GM18858 (cell line): ENCODE measurements around the gene REEP6.
"Not testable (repeated sequence)": the region's sequence is repeated elsewhere in the genome, so short reads cannot be mapped to it uniquely, and the experiment has no call there.

Experiments used
- ATAC-seq: cut with Tn5 transposase; IDR thresholded peaks from one replicate; pipeline ENCODE4 v1.9.1; 2021; ENCODE audit not compliant: unreplicated experiment

REEP6 gene

DNA sequence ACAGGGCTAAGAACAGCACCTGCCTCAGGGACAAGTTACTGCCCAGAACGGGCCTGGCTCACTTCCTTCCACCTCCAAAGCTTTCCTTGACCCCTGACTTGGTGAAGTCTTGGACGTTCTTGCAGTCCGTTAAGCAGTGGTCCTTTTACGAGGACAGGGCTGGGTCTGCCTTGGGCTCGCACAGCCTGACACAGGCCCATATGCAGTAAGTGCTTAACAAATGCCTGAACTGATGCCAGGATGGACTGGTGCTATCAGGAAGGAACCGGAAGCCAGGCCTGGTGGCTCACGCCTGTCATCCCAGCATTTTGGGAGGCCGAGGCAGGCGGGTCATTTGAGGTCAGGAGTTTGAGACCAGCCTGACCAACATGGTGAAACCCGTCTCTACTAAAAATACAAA is 31.1 kb downstream of the REEP6 start:
- no peak for ATAC-seq

DNA sequence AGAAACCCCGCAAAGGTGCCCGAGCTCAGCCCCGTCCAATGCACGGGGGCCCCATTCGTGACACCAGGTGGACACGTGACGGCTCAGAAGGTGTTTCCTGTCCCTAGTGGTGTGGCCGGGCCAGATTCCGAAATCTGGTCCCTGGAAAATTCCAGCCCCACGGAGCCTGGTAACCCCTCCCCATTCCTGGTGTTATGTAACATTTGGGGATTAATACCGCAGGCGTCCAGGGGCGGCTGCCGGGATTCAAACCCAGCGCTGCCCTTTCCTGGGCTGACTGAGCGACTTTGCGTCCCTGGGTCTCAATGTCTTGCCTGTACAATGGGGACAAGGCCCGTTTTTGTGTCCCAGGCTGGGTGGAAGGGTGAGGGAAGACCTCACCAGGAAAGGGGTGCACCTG is 31.9 kb downstream of the REEP6 start:
- ATAC-seq, result no peak

DNA sequence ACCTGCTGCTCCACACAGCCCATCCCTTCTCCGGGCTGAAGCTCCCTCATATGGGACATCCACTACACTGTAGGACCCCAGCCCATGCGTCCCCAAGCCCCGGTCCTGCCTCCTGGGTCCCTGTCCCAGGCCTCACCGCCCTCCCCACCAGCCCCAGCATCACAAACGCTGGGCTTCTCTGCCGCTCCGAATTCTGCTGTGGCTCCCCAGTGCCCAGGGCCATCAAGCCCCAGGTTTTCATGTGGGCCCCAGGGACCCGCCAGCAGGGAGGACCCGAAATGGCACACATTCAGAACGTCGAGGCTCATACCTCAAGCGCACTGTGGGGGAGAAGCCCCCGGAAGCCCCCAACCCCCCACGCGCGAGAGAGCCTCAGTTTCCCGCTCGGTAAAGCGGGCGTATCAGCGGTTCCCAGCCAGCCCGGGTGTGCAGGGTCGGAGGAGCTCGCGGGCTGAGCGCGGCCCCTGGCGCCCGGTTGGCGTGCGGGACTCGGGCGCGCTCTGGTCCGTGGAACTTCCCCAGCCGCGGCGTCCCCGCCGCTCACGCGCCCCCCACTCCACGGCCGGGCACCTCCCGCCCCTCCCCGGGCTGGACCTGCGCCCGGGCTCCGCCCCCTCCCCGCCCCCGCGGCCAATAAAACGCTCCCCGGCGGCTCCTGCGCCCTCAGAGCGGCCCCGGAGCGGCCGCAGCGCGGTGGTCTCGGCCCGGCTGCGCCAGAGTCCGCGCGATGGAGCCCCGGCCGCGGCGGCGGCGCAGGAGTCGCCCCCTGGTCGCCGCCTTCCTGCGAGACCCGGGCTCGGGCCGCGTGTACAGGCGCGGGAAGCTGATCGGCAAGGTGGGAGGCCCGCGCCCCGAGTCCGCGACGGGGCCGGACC is 32.7 kb downstream of the REEP6 start, which contains the start of gene PLK5:
PLK5 (plus strand) TSS at position 666 of the 875 bp plus-strand sequence. CDS start 2,920 bp downstream, outside the sequence.
- ATAC-seq, result no peak

DNA sequence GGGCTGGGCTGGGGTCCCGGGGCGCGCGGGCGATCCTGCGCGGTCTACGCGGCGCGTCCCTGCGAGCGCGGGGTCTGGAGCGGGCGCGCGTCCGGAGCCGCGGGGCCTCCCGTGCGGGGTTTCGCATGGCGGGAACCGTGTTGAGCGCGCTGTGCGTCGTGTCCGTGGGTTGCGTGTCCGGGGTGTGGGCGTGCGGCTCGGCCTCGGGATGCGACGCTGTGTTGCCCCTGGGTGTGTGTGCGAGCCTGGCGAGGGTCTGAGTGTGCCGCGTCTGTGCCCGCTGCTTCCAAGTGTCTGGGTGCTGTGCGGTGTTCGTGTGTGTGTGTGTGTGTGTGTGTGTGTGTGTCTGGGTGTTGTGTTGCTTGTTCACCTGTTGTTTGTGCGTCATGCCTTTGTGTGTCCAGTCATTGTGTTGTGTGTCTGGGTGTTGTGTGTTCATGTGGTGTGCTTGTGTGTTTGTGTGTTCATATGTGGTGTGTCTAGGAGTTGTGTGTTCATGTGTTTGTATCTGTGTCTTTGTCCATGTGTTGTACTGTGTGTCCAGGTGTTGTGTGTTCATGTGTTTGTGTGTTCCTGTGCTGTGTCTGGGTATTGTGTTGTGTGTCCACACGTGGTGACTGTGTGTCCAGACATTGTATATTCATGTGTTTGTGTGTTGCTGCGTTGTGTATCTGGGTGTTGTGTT is 33.4 kb downstream of the REEP6 start:
- no peak for ATAC-seq

DNA sequence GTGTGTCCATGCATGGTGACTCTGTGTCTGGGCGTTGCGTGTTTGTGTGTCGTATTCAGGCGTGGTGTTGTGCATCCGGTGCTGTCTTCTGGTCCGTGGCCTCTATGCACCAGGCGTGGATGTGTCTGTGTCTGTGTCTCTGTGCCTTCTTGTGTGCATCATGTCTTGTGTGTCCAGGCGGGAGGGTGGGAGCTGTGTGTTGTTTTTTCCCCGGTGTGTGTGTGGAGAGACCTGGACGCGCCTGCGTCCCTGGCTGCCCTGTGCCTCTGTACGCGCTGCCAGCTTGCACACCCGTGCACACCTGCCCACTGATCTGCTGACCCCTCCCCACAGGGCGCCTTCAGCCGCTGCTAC is 34.0 kb downstream of the REEP6 start:
- no peak for ATAC-seq

DNA sequence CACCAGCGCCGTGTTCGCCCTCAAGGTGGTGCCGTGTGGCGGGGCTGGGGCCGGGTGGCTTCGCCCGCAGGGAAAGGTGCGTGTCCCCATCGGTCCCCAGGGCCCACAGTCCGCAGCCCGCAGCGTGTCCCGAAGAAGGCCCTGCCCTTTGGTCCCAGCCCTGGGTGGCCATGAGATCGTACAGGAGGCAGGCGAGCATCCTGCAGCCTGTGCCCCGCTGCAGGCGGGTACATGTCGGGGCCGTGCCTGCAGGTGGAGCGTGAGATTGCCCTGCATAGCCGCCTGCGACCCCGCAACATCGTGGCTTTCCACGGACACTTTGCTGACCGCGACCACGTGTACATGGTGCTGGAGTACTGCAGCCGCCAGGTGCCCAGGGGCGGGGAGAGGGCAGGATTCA is 34.4 kb downstream of the REEP6 start:
- no peak for ATAC-seq

DNA sequence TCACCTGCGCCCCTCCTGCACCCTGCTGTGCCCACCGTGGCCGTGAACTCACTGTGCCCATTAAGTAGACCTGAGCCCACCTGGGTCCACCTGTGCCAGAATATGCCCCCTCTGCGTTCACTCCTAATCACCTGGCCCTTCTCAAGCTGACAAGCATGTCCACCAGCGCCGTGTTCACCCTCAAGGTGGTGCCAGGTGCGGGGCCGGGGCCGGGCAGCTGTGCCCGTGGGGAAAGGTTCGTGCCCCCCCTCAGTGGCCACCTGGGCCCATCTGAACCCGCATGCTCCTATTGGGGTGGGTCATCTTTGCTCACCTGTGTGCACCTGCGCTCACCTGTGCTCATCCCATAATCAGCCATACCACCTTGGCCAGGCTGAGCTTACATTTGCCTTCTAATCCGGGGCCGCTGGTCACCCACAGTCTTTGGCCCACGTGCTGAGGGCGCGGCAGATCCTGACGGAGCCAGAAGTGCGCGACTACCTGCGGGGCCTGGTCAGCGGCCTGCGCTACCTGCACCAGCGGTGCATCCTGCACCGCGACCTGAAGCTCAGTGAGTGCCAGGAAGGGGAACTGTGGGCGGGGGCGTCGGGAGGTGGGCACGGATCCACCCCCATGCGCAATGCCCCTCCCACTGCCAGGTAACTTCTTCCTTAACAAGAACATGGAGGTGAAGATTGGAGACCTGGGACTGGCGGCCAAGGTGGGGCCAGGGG is 35.2 kb downstream of the REEP6 start:
- ATAC-seq, result no peak

DNA sequence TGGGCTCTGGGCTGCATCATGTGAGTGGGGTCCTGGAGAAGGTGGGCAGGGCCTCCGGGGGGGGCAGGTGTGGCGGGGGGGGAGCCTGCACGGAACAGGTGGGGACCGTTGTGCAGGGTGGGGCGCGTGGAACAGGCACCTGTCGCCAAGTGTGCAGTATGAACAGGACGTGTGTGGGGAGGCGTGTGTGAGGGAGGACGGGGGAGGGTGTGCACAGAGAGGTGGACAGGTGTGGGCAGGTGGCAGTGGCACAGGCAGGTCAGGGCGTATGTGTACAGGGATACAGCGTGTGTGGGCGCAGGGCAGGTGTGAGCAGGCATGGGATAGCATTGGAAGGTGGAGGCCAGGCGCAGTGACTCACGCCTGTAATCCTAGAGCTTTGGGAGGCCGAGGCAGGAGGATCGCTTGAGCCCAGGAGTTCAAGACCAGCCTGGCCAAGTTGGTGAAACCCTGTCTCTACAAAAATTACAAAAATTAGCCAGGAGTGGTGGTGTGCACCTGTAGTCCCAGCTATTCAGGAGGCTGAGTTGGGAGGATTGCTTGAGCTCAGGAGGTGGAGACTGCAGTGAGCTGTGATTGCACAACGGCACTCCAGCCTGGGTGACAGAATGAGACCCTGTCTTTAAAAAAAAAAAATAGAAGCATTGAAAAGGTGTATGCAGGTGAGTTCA is 36.1 kb downstream of the REEP6 start:
- no peak for ATAC-seq

DNA sequence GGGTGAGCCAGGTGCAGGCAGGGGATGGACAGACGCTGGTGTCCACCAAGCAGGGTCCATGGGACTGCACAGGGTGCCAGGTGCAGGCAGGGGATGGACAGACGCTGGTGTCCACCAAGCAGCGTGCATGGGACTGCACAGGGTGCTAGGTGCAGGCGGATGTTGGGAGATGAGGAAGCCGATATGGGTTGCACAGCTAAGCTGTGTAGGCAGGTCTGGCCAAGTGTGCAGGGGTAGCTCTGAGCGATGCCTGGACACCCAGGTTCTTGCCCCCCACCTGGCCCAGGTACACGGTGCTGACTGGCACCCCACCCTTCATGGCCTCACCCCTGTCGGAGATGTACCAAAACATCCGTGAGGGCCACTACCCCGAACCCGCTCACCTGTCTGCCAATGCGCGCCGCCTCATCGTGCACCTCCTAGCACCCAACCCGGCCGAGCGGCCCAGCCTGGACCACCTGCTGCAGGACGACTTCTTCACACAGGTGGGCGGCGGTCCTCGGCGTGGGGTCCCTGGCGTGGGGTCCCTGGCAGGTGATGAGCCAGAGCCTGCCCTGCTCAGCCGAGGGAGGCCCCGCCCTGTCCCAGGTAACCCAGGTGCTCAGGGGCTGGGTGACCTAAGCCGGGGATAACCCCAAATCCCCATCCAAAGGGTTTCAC is 36.8 kb downstream of the REEP6 start:
- ATAC-seq, result no peak

DNA sequence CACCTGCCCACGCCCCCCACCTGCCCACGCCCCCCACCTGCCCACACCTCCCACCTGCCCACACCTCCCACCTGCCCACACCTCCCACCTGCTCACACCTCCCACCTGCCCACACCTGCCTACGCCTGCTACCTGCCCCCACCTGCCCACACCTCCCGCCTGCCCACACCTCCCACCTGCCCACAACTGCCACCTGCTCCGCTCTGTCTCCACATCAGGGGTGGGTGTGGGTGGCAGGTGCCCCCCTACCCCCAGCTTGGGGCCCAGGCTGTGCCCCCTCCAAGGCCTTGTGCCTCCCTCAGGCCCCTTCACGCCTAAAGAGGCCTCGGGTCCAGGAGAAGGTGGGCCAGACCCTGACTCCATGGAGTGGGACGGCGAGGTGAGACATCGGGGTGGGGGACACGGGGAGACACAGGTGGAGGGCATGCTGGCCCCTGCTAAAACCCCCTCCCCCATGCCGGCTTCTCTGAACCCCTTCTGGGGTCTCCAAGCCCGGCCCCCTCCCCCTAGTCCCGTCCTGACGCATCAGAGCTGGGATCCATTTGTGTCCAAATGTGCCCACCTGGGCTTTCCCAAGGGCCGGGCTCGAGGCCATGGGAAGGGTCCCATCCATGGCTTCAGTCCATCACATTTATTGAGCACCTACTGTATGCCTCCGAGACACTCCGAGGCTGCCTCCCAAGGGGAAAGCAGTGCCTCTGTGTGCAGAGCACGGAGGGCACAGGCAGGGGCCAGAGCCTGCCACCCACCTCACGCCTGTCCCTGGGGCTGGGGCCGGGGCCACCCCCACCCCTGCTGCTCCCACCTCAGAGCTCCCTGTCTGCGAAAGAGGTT is 37.8 kb downstream of the REEP6 start:
- no peak for ATAC-seq

DNA sequence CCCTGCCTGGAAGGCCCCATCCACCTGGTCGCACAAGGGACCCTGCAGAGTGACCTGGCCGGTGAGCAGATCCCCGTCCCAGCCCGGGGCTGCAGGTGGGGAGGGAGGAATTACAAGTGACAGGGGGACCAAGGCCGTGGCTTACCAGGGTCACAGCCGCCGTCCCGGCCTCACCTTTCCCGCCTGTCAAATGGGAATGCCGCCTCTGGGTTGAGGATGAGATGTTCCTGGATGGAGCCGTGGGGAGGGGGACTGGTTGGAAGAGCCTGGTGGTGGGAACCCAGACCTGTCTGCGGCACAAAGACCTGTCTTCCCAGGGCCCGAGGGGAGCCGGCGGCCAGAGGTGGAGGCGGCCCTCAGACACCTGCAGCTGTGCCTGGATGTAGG is 38.4 kb downstream of the REEP6 start:
- ATAC-seq, result no peak

DNA sequence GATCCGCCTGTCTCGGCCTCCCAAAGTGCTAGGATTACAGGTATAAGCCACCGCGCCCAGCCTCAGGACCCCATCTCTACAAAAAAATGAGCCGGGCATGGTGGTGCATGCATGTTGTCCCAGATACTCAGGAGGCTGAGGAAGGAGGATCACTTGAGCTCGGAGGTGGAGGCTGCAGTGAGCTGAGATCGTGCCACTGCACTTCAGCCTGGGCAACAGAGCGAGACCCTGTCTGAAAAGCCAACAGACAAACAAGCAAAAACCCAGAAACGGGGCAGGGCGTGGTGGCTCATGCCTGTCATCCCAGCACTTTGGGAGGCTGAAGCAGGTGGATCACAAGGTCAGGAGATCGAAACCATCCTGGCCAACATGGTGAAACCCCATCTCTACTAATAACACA is 39.9 kb downstream of the REEP6 start:
- not testable (repeated sequence) for ATAC-seq

DNA sequence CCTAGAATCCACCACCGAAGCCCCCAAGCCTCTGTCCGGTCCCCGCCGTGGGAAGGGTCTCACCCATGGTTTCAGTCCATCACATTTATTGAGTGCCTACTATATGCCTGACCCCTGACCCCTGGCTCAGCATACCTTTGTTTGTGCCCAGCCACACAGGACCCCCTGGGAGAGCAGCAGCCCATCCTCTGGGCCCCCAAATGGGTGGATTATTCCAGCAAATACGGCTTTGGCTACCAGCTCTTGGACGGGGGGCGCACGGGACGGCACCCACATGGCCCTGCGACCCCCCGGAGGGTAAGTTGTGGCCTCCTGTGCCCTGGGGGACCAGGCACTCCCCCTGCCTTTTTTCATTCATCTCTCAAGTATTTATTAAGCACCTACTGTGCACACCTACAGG is 40.6 kb downstream of the REEP6 start:
- no peak for ATAC-seq

DNA sequence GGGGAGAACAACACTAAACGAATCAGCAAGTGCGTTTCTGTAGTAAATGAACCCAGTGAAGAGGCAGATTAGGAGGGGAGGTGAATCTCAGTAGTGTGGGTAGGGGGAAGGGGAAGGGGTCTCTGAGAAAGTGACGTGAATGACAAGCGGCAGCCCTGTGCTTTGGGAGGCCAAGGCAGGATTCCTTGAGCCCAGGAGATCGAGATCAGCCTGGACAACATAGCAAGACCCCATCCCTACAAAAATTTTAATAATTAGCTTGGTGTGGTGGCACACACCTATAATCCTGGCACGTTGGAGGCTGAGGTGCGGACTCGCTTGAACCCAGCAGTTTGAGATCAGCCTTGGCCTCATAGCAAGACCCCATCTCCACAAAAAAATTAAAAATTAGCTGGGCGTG is 41.0 kb downstream of the REEP6 start:
- ATAC-seq, result no peak

DNA sequence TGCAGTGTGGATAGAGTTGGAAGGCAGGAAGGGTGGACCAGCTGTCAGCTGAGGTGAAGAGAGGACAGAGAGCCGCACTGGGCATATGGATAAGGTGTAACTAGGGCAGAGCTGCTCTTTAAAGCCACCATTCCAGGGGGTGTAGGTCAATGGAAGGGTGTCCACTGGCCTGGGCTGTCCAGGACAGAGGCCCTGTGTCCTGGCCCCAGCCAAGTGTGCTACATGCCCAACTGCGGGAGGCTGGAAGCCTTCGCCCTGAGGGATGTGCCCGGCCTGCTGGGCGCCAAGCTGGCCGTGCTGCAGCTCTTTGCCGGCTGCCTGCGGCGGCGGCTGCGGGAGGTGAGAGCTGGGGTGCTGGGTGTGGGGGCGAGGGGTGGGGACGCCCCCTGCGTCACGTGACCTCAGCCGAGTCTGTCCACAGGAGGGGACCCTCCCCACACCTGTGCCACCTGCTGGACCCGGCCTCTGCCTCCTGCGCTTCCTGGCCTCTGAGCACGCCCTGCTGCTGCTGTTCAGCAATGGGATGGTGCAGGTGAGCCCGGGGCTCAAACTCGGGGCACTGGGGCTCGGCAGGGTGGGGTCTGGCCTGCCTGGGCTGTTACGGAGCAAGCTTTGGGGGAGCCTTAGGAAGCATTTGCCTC is 42.6 kb downstream of the REEP6 start:
- no peak for ATAC-seq

DNA sequence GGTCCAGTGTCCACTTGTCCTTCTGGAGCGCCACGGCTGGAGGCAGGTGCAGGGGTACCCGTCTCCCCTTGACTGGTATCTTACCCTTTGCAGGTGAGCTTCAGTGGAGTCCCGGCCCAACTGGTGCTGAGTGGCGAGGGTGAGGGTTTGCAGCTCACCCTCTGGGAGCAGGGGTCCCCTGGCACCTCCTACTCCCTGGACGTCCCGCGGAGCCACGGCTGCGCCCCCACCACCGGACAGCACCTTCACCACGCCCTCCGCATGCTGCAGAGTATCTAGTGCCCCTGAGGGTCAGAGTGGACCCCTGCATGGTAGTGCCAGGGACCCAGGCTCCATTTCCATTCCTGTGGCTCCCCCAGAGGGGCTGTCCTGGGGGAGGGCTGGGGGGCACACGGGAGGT is 44.0 kb downstream of the REEP6 start:
- no peak for ATAC-seq

DNA sequence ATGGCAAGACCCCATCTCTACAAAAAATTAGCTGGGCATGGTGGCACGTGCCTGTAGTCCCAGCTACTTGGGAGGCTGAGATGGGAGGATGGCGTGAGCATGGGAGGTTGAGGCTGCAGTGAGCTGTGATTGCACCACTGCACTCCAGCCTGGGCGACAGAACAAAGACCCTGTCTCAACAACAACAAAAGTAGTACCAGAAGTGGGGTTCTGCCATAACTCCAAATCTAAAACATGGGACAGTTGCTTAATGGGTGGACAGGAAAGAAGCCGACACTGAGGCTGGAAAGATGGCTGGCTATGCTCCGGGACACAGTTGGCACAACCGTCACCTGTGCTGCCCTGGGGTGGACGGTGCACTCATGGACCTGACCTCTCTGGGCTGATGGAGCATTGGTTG is 44.7 kb downstream of the REEP6 start:
- ATAC-seq, result not testable (repeated sequence)

DNA sequence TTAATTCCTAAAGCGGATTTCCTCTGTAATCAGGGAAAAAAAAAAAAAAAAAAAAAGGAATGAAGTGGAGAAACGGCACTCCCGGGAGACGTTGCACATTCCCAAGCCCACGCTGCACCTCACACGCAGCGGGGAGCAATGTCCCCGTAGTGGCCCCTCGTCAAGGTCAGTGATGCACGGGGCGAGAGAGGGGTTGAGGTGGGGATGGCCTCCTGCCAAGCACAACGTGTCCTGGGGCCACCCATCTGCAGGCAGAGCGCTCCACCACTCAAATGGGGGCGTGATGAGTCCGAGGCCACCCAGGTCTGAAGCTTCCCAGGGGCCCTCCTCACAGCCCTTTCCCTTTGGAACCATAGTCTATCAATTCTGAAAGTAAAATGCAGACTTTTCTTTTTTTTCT is 48.0 kb downstream of the REEP6 start:
- no peak for ATAC-seq

DNA sequence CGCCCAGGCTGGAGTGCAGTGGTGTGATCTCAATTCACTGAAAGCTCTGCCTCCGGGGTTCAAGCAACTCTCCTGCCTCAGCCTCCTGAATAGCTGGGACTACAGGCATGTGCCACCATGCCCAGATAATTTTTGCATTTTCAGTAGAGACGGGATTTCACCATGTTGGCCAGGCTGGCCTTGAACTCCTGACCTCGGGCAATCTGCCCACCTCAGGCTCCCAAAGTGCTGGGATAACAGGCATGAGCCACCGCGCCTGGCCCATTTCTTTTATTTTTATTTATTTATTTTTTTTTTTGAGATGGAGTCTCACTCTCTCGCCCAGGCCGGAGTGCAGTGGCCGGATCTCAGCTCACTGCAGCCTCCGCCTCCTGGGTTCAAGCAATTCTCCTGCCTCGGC is 48.8 kb downstream of the REEP6 start:
- ATAC-seq, result not testable (repeated sequence)
